B cell (primary cell): Measurements from ENCODE around the gene EPHB1. TPM values are rescaled to one million over a fixed set of nuclear protein-coding genes. Genes with fewer than 3 reads are reported as not detected.

Experiments used
- ATAC-seq: fragments of 200-7000 bp; cut with Tn5 transposase; one replicate; pipeline ENCODE4 v1.10.0; 2021; ENCODE audit warnings: low read depth, mild to moderate bottlenecking, moderate number of reproducible peaks, moderate library complexity
- CTCF ChIA-PET: fragments of 350-600 bp; sonication (Branson Sonifier 250); formaldehyde crosslinking; loops from one replicate; lab custom pipeline; 2021; ENCODE audit warnings: antibody characterized with exemption, inconsistent platforms; lab: Charles Lee
- POLR2A ChIA-PET: fragments of 350-600 bp; sonication (Branson Sonifier 250); formaldehyde crosslinking; loops from one replicate; lab custom pipeline; 2021; ENCODE audit warnings: antibody characterized with exemption; lab: Charles Lee
- DNase-seq: peaks from one replicate; pipeline ENCODE4 v3.0.0; 2013
- H2AFZ ChIP-seq: 2 replicates; pipeline ENCODE4 v1.6.1; 2012; ENCODE audit warnings: mild to moderate bottlenecking, low read depth, low read length; ENCODE audit not compliant: insufficient read depth, poor library complexity, severe bottlenecking
- H3K27ac ChIP-seq, 2 donors: 1 replicate in 1 of 2; 2 replicates in 1 of 2; pipeline ENCODE4 v1.5.1; 2012 to 2013; ENCODE audit warnings: low read length in 2 of 2, mild to moderate bottlenecking in 2 of 2, moderate library complexity in 1 of 2
- H3K27me3 ChIP-seq, 4 experiments: fragments of 200-600 bp in 1 of 4; sonication (generic) in 1 of 4; replicated peaks in 1 of 4; 1 replicate in 2 of 4; 2 replicates in 2 of 4; pipeline versions ENCODE4 v1.6.1 to v1.7.0; 2013 to 2016; ENCODE audit warnings: low read length in 3 of 4, mild to moderate bottlenecking in 2 of 4, mixed read lengths in 1 of 4, moderate library complexity in 1 of 4; ENCODE audit not compliant: insufficient read depth in 4 of 4, control insufficient read depth in 3 of 4; ENCODE audit errors: control extremely low read depth in 1 of 4
- H3K36me3 ChIP-seq, 2 experiments: replicated peaks in 1 of 2; 1 replicate in 1 of 2; 2 replicates in 1 of 2; pipeline versions ENCODE4 v1.6.1 to v1.7.1; 2013; ENCODE audit warnings: low read length in 1 of 2; ENCODE audit not compliant: insufficient read depth in 2 of 2, control insufficient read depth in 1 of 2; ENCODE audit errors: control extremely low read depth in 1 of 2, extremely low read depth in 1 of 2
- H3K4me1 ChIP-seq, 2 donors: fragments of 200-600 bp in 1 of 2; sonication (generic) in 1 of 2; 1 replicate in 1 of 2; 2 replicates in 1 of 2; pipeline versions ENCODE4 v1.5.1 to v1.6.1; 2013 to 2017; ENCODE audit warnings: low read length in 2 of 2; ENCODE audit not compliant: control insufficient read depth in 2 of 2, insufficient read depth in 2 of 2
- H3K4me2 ChIP-seq: replicated peaks from 2 replicates; pipeline ENCODE3; 2012; ENCODE audit warnings: mild to moderate bottlenecking, low read depth, low read length; ENCODE audit not compliant: poor library complexity, severe bottlenecking
- H3K4me3 ChIP-seq, 5 experiments: fragments of 200-600 bp in 1 of 5; sonication (generic) in 1 of 5; 1 replicate in 3 of 5; 2 replicates in 2 of 5; pipeline versions ENCODE4 v1.5.1 to v1.7.0; 2011 to 2016; ENCODE audit warnings: low read length in 4 of 5, mild to moderate bottlenecking in 4 of 5, low read depth in 2 of 5, control low read depth in 1 of 5, moderate library complexity in 1 of 5; ENCODE audit not compliant: insufficient read depth in 1 of 5; ENCODE audit errors: control extremely low read depth in 1 of 5, extremely low read depth in 1 of 5
- H3K79me2 ChIP-seq: fragments of 200-600 bp; sonication (generic); one replicate; pipeline ENCODE4 v1.6.0; 2016; ENCODE audit warnings: low read length; ENCODE audit not compliant: control insufficient read depth, insufficient read depth
- H3K9ac ChIP-seq: fragments of 200-600 bp; sonication (generic); 2 replicates; pipeline ENCODE4 v1.6.1; 2017; ENCODE audit warnings: mild to moderate bottlenecking, low read length, moderate library complexity
- H3K9me3 ChIP-seq, 3 donors: one replicate each; pipeline versions ENCODE4 v1.6.1 to v1.7.1; 2013; ENCODE audit warnings: low read length in 2 of 3; ENCODE audit not compliant: control insufficient read depth in 2 of 3, insufficient read depth in 1 of 3; ENCODE audit errors: control extremely low read depth in 1 of 3
- H4K20me1 ChIP-seq: 2 replicates; pipeline ENCODE4 v1.6.0; 2012; ENCODE audit warnings: mild to moderate bottlenecking, low read length; ENCODE audit not compliant: insufficient read depth, control insufficient read depth, poor library complexity, severe bottlenecking
- H3K27ac Mint-ChIP-seq: one replicate; pipeline ENCODE4 v1.8.0; 2021; ENCODE audit warnings: mixed read lengths
- H3K27me3 Mint-ChIP-seq: one replicate; pipeline ENCODE4 v1.8.0; 2021; ENCODE audit warnings: mixed read lengths
- H3K4me1 Mint-ChIP-seq: one replicate; pipeline ENCODE4 v1.8.0; 2021; ENCODE audit warnings: mixed read lengths
- H3K4me3 Mint-ChIP-seq: one replicate; pipeline ENCODE4 v1.8.0; 2021; ENCODE audit warnings: mixed read lengths
- H3K9me3 Mint-ChIP-seq: one replicate; pipeline ENCODE4 v1.8.0; 2022; ENCODE audit warnings: mixed read lengths; ENCODE audit not compliant: insufficient read depth
- CTCF ChIP-seq: fragments of 200-600 bp; IDR thresholded peaks from one replicate; pipeline ENCODE4 v1.8.0; 2022; ENCODE audit warnings: antibody characterized with exemption, mild to moderate bottlenecking
- EZH2 ChIP-seq: IDR thresholded peaks from 2 replicates; pipeline ENCODE4 v1.6.1; 2012; ENCODE audit warnings: borderline replicate concordance, low read depth, mild to moderate bottlenecking, moderate library complexity, low read length; ENCODE audit not compliant: insufficient read depth, poor library complexity, severe bottlenecking
- WGBS: methylation state at CpG from one replicate; pipeline ENCODE4 v1.1.5; 2013; ENCODE audit warnings: missing lambda C conversion rate; ENCODE audit not compliant: insufficient coverage; 5-methylcytosine and 5-hydroxymethylcytosine counted together
- intact Hi-C: fragments of 100-400 bp; cut with micrococcal nuclease; formaldehyde crosslinking; loops from one replicate; pipeline ENCODE4 v1.10.0; 2022
- polyA plus RNA-seq: library from polyadenylated mRNA; depleted of rRNA; stranded (reverse); fragments of >200 nt; gene quantifications from 2 replicates; pipeline ENCODE4 v1.2.3, GENCODE V29; 2012
- total RNA-seq, 2 donors: library from RNA; stranded (reverse); fragments of 120-200 nt in 1 of 2; gene quantifications; 1 replicate in 1 of 2; 2 replicates in 1 of 2; pipeline versions ENCODE4 v1.2.3 to v1.2.4, GENCODE V29; 2013 to 2022

EPHB1 gene
- total and polyA plus RNA-seq, 2 donors (not counting 1 experiment from before 2014, with no cell fraction given), result 0.01 TPM; not detected in 1

GRCh38 chr3:134901461-134901860 lies 106.4 kb downstream of the EPHB1 start:
- 100% methylated on average over 1 of the region's 2 CpGs for WGBS
- Histone ChIP-seq H3K9ac (no peak overlapping the region), H3K27me3 (no peaks in the 10 kb centered on the region), H3K79me2 (no peaks in the 10 kb centered on the region), H3K4me2 (no peak overlapping the region), H3K36me3 (no peaks in the 10 kb centered on the region), H4K20me1 (no peaks in the 10 kb centered on the region), H2AFZ (no peak overlapping the region), H3K27ac (no peak overlapping the region), H3K4me1 (no peaks in the 10 kb centered on the region), H3K9me3 (no peaks in the 10 kb centered on the region), H3K4me3 (no peak overlapping the region)
- intact Hi-C loops, result no loop called here
- ChIA-PET POLR2A (no interaction called here), CTCF (no interaction called here)
- no peaks in the 10 kb centered on the region for H3K9me3 Mint-ChIP-seq
- DNase-seq, result no peak
- H3K27ac Mint-ChIP-seq, result no peak overlapping the region
- no peaks in the 10 kb centered on the region for H3K27me3 Mint-ChIP-seq
- H3K4me3 Mint-ChIP-seq, result no peak overlapping the region
- TF ChIP-seq EZH2 (no peak), CTCF (no peak)
- no peak for ATAC-seq
- H3K4me1 Mint-ChIP-seq, result peaks cover 6% of the 10 kb centered on the region

DNA sequence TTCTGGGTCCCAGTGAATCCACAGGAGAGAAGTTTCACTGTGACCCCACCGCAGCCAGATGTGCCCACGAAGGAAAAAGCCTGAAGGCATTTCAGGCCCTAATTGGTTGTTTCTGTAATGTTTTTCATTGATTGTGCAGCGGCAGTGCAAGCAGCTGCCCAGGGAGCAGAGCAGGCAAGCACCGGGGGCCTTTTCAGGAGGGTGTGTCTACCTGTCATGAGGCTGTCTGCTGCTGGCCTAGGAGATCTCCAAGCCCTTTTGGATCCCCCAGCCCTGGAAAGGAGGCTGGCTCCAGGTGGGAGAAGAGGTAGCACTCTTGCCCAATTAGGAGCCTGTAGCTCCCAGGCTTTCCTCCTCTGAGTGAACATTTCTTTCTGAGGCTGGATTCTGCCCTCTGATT lies 108.8 kb downstream of the EPHB1 start:
- Histone ChIP-seq H3K27me3 (no peaks in the 10 kb centered on the region), H3K4me1 (no peaks in the 10 kb centered on the region), H3K9ac (no peak overlapping the region), H3K79me2 (no peaks in the 10 kb centered on the region), H3K36me3 (no peaks in the 10 kb centered on the region), H4K20me1 (no peaks in the 10 kb centered on the region), H3K4me2 (no peak overlapping the region), H3K9me3 (no peaks in the 10 kb centered on the region), H2AFZ (no peak overlapping the region), H3K27ac (no peak overlapping the region), H3K4me3 (no peak overlapping the region)
- ChIA-PET CTCF (no interaction called here), POLR2A (no interaction called here)
- ATAC-seq, result no peak
- intact Hi-C loops, result no loop called here
- Mint-ChIP-seq H3K9me3 (no peaks in the 10 kb centered on the region), H3K27me3 (no peaks in the 10 kb centered on the region), H3K27ac (no peak overlapping the region), H3K4me3 (no peak overlapping the region), H3K4me1 (peaks cover 6% of the 10 kb centered on the region)
- DNase-seq, result no peak
- TF ChIP-seq CTCF (no peak), EZH2 (no peak)
- 68% methylated on average over 4 of the region's 4 CpGs for WGBS
